NCI-H460 (cell line): ENCODE data around the gene BCL2L11. TPM values are rescaled to one million over a fixed set of nuclear protein-coding genes. Genes with fewer than 3 reads are reported as not detected.

Source experiments
- DNase-seq: peaks from one replicate; pipeline ENCODE4 v3.0.0-alpha.2; 2016; ENCODE audit warnings: low read depth; ENCODE audit errors: extremely low read depth
- total RNA-seq: library from RNA; depleted of rRNA; stranded (reverse); fragments of >200 nt; shearing (Covaris generic); gene quantifications from 2 replicates; pipeline ENCODE4 v1.2.3, GENCODE V29; 2014

Gene BCL2L11
- total RNA-seq, 1 experiment from 2014 or later = 3.8 TPM

- DNase-seq = no peak
Observed at GRCh38 chr2:111165084-111165483, 44.4 kb downstream of the BCL2L11 start.

- no peak for DNase-seq
Observed at GRCh38 chr2:111166115-111166514, 45.4 kb downstream of the BCL2L11 start.

- no peak for DNase-seq
Observed at GRCh38 chr2:111167076-111167862, 46.6 kb downstream of the BCL2L11 start.

DNA sequence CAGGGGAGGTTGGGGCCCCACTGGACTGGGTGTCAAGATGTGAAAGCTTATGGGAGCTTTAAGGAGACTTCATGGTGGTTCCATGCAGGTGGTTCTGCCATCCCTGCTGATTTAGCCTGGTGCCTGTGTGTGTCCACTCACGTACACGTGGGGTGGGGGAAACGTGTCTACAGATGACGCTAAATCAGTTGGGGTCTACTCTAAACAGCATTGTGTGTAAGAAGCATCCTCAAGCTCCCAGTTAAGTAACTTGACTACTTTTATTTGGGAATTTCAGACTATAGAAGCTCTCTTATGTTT, 47.1 kb downstream of the BCL2L11 start:
- DNase-seq = no peak

- peak; percentile 67 for DNase-seq
Observed at GRCh38 chr2:111168528-111169239, 48.0 kb downstream of the BCL2L11 start.

- DNase-seq = no peak
Observed at GRCh38 chr2:111169268-111169667, 48.6 kb downstream of the BCL2L11 start.

- DNase-seq = no peak
Observed at GRCh38 chr2:111169924-111170323, 49.2 kb downstream of the BCL2L11 start.

DNA sequence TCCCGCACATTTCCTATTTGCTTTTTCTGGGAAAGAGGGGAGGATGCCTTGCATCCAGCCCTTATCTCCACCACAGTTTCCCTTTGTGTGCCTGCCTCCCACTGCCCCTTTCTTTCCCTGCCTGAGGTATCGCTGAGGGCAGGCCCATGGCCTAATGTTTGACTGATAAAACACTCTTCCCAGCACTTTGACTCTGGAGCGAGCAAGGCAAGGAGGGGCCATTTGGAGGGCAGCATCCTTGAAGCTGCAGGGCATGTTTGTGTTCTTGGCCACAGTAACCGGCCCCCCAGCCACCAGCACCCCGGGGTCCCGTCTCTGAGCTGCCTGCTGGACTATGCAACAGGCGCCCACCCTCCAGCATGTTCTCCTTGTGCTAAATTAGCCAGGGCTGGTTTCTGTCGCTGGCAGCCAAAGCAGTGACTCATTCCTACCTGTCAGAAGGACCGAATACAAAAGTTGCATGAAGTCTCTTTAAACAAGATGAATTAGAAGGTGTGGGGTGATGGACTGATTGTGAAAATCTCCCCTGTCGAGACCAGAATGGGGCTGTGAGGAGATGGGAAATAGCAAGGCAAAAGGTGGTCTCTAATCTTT, 50.7 kb downstream of the BCL2L11 start:
- DNase-seq = no peak

DNA sequence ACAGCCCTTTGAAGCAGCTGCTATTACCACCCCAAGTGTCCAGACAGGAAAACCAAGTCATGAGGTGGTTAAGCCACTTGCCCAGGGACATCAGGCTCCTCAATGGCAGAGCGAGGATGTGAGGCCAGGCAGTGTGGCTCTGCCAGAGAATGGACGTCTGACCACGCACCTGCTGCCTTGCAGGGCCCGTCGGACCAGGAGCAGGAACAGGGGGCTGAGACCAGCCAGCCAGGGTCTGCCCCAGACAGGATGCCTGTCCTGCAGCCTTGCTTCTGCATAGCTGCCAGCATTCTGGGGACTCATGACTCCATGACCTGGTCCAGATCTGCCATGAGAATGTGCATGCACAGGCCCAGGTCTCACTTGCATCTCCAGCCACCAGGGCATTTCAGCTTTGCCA, 52.0 kb downstream of the BCL2L11 start:
- no peak for DNase-seq

- no peak for DNase-seq
Observed at GRCh38 chr2:111173338-111173737, 52.6 kb downstream of the BCL2L11 start.

DNA sequence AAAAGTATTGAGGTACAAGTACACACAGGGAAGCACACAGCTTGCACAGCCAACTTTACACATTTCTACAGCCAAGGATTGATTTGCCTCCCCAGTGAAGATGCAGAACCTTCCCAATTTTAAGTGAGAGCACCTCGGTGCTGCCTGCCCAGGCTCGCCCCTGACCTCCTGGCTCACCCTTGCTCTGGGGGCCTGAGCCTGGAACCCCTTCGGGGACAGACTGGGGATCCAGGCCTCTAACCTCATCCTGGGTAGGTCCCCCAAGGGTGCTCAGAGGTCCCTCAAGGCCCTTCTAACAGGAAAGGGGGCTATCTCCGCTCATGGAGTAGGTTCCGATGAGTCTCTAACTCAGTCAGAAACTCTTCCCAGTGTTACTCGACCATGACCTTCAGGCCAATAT, 53.1 kb downstream of the BCL2L11 start:
- no peak for DNase-seq

- DNase-seq = no peak
Observed at GRCh38 chr2:111175615-111176014, 54.9 kb downstream of the BCL2L11 start.

DNA sequence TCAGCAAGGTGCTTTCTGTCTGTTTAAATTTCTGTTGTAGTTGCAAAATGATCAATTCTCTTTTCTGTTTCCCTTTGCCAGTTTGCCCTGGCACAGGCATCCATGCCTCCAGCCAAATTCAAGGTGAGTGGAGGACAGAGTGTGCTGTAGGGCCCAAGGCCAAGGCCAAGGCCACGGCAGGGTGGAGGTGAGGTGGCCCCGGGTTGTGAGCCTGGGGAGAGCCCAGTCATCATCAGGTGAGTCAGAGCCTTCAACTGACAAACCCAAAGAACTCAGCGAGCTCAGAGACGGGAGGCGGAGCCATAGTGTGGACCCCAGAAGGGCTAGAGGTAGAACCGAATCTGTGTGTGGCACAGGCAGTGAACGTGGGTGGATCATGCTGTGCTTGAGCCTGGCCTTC, 55.7 kb downstream of the BCL2L11 start:
- DNase-seq = no peak

GRCh38 chr2:111176867-111177266, 56.2 kb downstream of the BCL2L11 start:
- no peak for DNase-seq

DNA sequence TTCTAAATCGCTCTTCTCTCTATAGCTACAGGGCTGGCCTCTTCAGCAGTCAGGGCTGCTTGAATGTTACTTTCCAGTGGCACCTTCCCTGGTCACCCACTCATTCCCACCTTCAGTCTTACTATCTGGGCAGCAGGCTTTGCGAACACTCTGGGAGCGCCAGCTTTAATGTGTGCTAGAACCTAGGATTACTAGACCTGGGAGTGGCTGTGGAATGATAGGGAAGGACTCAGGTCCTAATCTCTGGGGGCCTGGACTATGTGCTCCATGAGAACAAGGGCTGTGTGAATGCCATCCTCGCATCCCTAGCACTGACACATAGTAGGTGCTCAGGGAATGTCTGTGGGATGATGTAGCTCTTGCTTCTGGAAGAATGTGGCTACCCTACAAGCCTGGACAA, 57.6 kb downstream of the BCL2L11 start:
- DNase-seq = no peak

GRCh38 chr2:111178730-111179405, 58.2 kb downstream of the BCL2L11 start:
- no peak for DNase-seq

GRCh38 chr2:111182121-111182520, 61.4 kb downstream of the BCL2L11 start:
- DNase-seq = no peak

- DNase-seq = no peak
Observed at GRCh38 chr2:111182740-111183139, 62.0 kb downstream of the BCL2L11 start.

DNA sequence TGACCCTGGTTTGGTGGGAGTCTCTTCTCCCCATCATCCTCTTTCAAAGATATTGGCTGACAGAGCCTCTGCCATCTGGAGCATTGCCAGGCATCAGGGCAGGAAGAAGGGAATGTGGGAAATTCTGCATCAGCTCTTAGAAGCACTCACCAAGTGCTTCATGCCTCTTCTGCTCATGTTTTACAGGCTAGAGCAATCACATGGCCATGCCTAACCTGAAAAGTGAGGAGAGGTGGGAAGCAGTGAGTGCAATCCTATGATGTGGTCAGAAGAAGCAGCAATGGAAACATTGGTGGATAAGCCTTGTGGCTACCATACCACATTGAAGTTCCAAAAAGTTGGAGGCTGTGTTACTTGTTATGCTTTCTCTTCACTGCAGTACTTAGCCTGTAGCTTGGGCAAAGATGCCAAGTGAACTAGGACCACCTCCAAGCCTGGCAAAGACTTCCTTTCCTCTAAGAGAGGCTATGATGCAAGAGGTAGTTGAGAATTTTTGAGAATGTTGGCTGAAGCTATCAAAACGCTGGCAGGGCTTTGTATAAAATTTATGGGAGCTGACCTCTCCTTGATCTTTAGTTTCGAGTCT, 64.1 kb downstream of the BCL2L11 start:
- DNase-seq = no peak

DNA sequence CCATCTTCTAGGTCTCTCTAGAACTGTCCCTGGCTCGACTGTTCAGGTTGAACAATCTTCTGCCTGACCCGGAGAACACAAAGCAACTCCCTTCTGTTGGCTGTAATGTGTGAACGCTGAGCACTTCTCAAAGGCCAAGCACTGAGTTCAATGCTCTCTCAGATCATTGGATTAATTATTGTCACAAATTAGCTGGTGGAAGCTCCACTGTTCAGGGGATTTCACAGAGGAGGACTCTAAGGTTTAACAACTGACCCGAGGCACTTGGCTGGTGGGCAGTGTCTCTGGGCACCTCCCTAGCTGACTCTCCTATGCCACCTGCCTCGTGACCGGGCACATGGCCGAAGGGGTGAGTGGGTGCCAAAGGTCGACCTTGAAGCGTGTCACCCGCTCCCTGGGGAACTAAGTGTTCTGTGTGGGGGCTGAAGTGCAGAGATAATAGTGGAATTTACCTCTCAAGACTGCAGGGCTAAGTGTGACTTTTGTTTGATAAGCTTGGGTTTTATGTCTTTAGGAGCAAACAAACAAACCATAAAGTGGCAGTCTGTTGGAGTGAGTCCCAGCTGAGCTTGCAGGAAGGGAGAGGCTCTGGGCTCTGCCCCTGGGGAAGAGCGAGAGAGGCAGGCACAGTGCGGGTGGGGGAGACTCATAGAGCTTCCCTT, 64.8 kb downstream of the BCL2L11 start:
- DNase-seq = no peak
